WTC11 (cell line): ENCODE measurements around the gene SPRR1A.

Experiments used
- CREB1 ChIP-seq: sonication (generic); formaldehyde crosslinking; IDR thresholded peaks from 2 replicates; pipeline ENCODE4 v1.8.0; 2023; ENCODE audit warnings: mild to moderate bottlenecking, missing genetic modification reagents
- JAZF1 ChIP-seq: fragments of 250-450 bp; sonication (Bioruptor Pico); IDR thresholded peaks from 2 replicates; pipeline ENCODE4 v1.9.0; 2021; ENCODE audit warnings: moderate library complexity, mild to moderate bottlenecking, inconsistent platforms
- PRDM15 ChIP-seq: sonication (generic); formaldehyde crosslinking; IDR thresholded peaks from 2 replicates; pipeline ENCODE4 v1.8.0; 2022; ENCODE audit warnings: missing genetic modification reagents
- RELA ChIP-seq: sonication (generic); formaldehyde crosslinking; IDR thresholded peaks from 2 replicates; pipeline ENCODE4 v1.8.1; 2022; ENCODE audit warnings: missing genetic modification reagents, mild to moderate bottlenecking, borderline replicate concordance
- TEAD4 ChIP-seq: sonication (generic); formaldehyde crosslinking; IDR thresholded peaks from 2 replicates; pipeline ENCODE4 v1.8.0; 2022; ENCODE audit warnings: mild to moderate bottlenecking, missing genetic modification reagents
- ZBTB21 ChIP-seq: sonication (generic); formaldehyde crosslinking; IDR thresholded peaks from 2 replicates; pipeline ENCODE4 v1.8.1; 2023; ENCODE audit warnings: mild to moderate bottlenecking, missing genetic modification reagents, borderline replicate concordance
- ZNF671 ChIP-seq: fragments of 250-450 bp; sonication (Bioruptor Pico); IDR thresholded peaks from 2 replicates; pipeline ENCODE4 v1.8.0; 2021; ENCODE audit warnings: mild to moderate bottlenecking
- ZSCAN18 ChIP-seq: fragments of 250-450 bp; sonication (Bioruptor Pico); IDR thresholded peaks from 2 replicates; pipeline ENCODE4 v2.1.2; 2022; ENCODE audit warnings: mild to moderate bottlenecking, moderate library complexity
- TF ChIP-seq, protein P1 (sequence below): fragments of 200-600 bp; IDR thresholded peaks from 2 replicates; pipeline ENCODE4 v1.8.0; 2022; ENCODE audit warnings: antibody characterized with exemption
- TF ChIP-seq, protein P2 (sequence below): sonication (generic); formaldehyde crosslinking; conservative IDR thresholded peaks from 2 replicates; pipeline ENCODE4 v1.8.1; 2022; ENCODE audit warnings: mild to moderate bottlenecking, missing genetic modification reagents
- TF ChIP-seq, protein P3 (sequence below): sonication (generic); formaldehyde crosslinking; IDR thresholded peaks from 2 replicates; pipeline ENCODE4 v1.8.0; 2022; ENCODE audit warnings: mild to moderate bottlenecking, missing genetic modification reagents
- TF ChIP-seq, protein P4 (sequence below): sonication (generic); formaldehyde crosslinking; IDR thresholded peaks from 2 replicates; pipeline ENCODE4 v1.8.1; 2023; ENCODE audit warnings: mild to moderate bottlenecking, missing genetic modification reagents

GRCh38 chr1:153024413-153024812 lies 40.5 kb downstream of the SPRR1A start:
- TF ChIP-seq ZSCAN18 (CRISPR knock-in tag), result no peak
- TF ChIP-seq, protein P1, sequence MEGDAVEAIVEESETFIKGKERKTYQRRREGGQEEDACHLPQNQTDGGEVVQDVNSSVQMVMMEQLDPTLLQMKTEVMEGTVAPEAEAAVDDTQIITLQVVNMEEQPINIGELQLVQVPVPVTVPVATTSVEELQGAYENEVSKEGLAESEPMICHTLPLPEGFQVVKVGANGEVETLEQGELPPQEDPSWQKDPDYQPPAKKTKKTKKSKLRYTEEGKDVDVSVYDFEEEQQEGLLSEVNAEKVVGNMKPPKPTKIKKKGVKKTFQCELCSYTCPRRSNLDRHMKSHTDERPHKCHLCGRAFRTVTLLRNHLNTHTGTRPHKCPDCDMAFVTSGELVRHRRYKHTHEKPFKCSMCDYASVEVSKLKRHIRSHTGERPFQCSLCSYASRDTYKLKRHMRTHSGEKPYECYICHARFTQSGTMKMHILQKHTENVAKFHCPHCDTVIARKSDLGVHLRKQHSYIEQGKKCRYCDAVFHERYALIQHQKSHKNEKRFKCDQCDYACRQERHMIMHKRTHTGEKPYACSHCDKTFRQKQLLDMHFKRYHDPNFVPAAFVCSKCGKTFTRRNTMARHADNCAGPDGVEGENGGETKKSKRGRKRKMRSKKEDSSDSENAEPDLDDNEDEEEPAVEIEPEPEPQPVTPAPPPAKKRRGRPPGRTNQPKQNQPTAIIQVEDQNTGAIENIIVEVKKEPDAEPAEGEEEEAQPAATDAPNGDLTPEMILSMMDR, result no peak
- TF ChIP-seq, protein P2, sequence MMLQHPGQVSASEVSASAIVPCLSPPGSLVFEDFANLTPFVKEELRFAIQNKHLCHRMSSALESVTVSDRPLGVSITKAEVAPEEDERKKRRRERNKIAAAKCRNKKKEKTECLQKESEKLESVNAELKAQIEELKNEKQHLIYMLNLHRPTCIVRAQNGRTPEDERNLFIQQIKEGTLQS, result no peak
- TF ChIP-seq, protein P3, sequence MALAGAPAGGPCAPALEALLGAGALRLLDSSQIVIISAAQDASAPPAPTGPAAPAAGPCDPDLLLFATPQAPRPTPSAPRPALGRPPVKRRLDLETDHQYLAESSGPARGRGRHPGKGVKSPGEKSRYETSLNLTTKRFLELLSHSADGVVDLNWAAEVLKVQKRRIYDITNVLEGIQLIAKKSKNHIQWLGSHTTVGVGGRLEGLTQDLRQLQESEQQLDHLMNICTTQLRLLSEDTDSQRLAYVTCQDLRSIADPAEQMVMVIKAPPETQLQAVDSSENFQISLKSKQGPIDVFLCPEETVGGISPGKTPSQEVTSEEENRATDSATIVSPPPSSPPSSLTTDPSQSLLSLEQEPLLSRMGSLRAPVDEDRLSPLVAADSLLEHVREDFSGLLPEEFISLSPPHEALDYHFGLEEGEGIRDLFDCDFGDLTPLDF (CRISPR knock-in tag), result no peak
- no peak for TF ChIP-seq ZBTB21 (CRISPR knock-in tag)
- TF ChIP-seq ZNF671 (CRISPR knock-in tag), result no peak
- no peak for TF ChIP-seq PRDM15
- no peak for TF ChIP-seq RELA
- no peak for TF ChIP-seq JAZF1 (CRISPR knock-in tag)
- TF ChIP-seq, protein P4, sequence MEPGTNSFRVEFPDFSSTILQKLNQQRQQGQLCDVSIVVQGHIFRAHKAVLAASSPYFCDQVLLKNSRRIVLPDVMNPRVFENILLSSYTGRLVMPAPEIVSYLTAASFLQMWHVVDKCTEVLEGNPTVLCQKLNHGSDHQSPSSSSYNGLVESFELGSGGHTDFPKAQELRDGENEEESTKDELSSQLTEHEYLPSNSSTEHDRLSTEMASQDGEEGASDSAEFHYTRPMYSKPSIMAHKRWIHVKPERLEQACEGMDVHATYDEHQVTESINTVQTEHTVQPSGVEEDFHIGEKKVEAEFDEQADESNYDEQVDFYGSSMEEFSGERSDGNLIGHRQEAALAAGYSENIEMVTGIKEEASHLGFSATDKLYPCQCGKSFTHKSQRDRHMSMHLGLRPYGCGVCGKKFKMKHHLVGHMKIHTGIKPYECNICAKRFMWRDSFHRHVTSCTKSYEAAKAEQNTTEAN (CRISPR knock-in tag), result no peak
- TF ChIP-seq CREB1 (CRISPR knock-in tag), result no peak
- no peak for TF ChIP-seq TEAD4
